A673 (cell line): ENCODE data around the gene TMPRSS13. TPM values are rescaled to one million over a fixed set of nuclear protein-coding genes. Genes with fewer than 3 reads are reported as not detected.

Experiments
- BruUV-seq: library from RNA; stranded (reverse); fragments of 400-500 nt; replicated peaks from 2 replicates; lab custom pipeline; 2021; lab: Mats Ljungman, UMichigan
- CTCF ChIA-PET: fragments of 300-600 bp; sonication (Branson Sonifier 250); formaldehyde crosslinking; loops from one replicate; lab custom pipeline; 2022; ENCODE audit warnings: antibody characterized with exemption; lab: Charles Lee
- POLR2A ChIA-PET: fragments of 300-600 bp; sonication (Branson Sonifier 250); formaldehyde crosslinking; loops from one replicate; lab custom pipeline; 2022; ENCODE audit warnings: antibody characterized with exemption; ENCODE audit not compliant: low non-redundant PET; lab: Charles Lee
- DNase-seq: peaks from one replicate; pipeline ENCODE4 v3.0.0-alpha.2; 2015; ENCODE audit warnings: low spot score
- H3K27ac ChIP-seq: fragments of 200-600 bp; sonication (generic); 2 replicates; pipeline ENCODE4 v1.5.1; 2016; ENCODE audit warnings: mixed run types, low read depth, mild to moderate bottlenecking, mixed read lengths, antibody characterized with exemption, low read length; ENCODE audit not compliant: poor library complexity, severe bottlenecking
- H3K27me3 ChIP-seq: fragments of 200-600 bp; sonication (generic); replicated peaks from 2 replicates; pipeline ENCODE4 v1.6.1; 2017; ENCODE audit warnings: mixed run types, low read depth, mild to moderate bottlenecking, mixed read lengths, antibody characterized with exemption, low read length; ENCODE audit not compliant: insufficient read depth, poor library complexity
- H3K36me3 ChIP-seq: fragments of 200-600 bp; sonication (generic); 2 replicates; pipeline ENCODE4 v1.6.1; 2016; ENCODE audit warnings: mixed run types, mild to moderate bottlenecking, mixed read lengths, antibody characterized with exemption, low read length; ENCODE audit not compliant: insufficient read depth, poor library complexity, severe bottlenecking
- H3K4me1 ChIP-seq: fragments of 200-600 bp; sonication (generic); 2 replicates; pipeline ENCODE4 v1.6.1; 2017; ENCODE audit warnings: mixed run types, mild to moderate bottlenecking, mixed read lengths, antibody characterized with exemption, low read length; ENCODE audit not compliant: insufficient read depth, poor library complexity, severe bottlenecking
- H3K4me3 ChIP-seq: fragments of 200-600 bp; sonication (generic); 2 replicates; pipeline ENCODE4 v1.5.1; 2016; ENCODE audit warnings: low read depth, mixed run types, mild to moderate bottlenecking, mixed read lengths, low read length; ENCODE audit not compliant: poor library complexity, severe bottlenecking
- H3K9me3 ChIP-seq: fragments of 200-600 bp; sonication (generic); 2 replicates; pipeline ENCODE4 v1.6.1; 2016; ENCODE audit warnings: mixed run types, low read depth, mild to moderate bottlenecking, mixed read lengths, antibody characterized with exemption, low read length; ENCODE audit not compliant: poor library complexity, severe bottlenecking
- EZH2 ChIP-seq: fragments of 200-600 bp; sonication (generic); IDR thresholded peaks from 2 replicates; pipeline ENCODE4 v1.6.1; 2017; ENCODE audit warnings: borderline replicate concordance, low read depth, mild to moderate bottlenecking, mixed read lengths, antibody characterized with exemption, low read length; ENCODE audit not compliant: poor library complexity, severe bottlenecking
- intact Hi-C: fragments of 100-400 bp; cut with micrococcal nuclease; formaldehyde crosslinking; loops from one replicate; pipeline ENCODE4 v1.10.0; 2022; ENCODE audit not compliant: unreplicated experiment
- total RNA-seq: library from RNA; stranded (reverse); gene quantifications from 2 replicates; pipeline ENCODE4 v1.2.3, GENCODE V29; 2021
- TF ChIP-seq, protein P1 (sequence below): fragments of 300-800, 200-600 bp; sonication (generic); conservative IDR thresholded peaks from 2 replicates; pipeline ENCODE4 v1.5.1; 2017; ENCODE audit warnings: low read depth, mild to moderate bottlenecking, antibody characterized with exemption, low read length, moderate library complexity, mixed read lengths

The TMPRSS13 gene
- total RNA-seq, 1 experiment from 2014 or later: not detected

DNA sequence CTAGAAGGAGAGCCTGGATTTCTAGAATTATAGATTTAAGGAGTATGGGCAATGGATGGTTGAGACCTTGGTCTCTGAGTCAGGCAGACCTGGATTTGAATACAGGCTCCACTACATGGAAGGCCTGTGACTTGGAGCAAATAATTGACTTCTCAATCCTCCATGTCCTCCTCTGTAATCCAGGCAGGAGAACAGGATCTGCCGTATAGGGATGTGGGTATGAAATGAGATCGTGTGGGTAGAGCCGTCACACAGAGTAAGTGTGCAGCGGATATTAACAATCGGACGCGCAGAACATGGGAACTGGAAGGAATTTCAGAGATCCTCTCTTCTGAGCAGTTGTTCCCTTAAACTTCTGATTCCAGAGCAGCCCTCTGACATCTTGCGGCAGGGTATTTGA, 11.5 kb upstream of the TMPRSS13 start:
- H3K9me3 ChIP-seq: no peaks in the 10 kb centered on the region
- intact Hi-C loops: no loop called here
- no peak overlapping the region for H3K4me3 ChIP-seq
- no peak for TF ChIP-seq EZH2
- TF ChIP-seq, protein P1, sequence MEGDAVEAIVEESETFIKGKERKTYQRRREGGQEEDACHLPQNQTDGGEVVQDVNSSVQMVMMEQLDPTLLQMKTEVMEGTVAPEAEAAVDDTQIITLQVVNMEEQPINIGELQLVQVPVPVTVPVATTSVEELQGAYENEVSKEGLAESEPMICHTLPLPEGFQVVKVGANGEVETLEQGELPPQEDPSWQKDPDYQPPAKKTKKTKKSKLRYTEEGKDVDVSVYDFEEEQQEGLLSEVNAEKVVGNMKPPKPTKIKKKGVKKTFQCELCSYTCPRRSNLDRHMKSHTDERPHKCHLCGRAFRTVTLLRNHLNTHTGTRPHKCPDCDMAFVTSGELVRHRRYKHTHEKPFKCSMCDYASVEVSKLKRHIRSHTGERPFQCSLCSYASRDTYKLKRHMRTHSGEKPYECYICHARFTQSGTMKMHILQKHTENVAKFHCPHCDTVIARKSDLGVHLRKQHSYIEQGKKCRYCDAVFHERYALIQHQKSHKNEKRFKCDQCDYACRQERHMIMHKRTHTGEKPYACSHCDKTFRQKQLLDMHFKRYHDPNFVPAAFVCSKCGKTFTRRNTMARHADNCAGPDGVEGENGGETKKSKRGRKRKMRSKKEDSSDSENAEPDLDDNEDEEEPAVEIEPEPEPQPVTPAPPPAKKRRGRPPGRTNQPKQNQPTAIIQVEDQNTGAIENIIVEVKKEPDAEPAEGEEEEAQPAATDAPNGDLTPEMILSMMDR: no peak
- no peak for DNase-seq
- H3K4me1 ChIP-seq: no peaks in the 10 kb centered on the region
- BruUV-seq: no TSS peak
- peaks cover 6% of the 10 kb centered on the region for H3K27me3 ChIP-seq
- ChIA-PET POLR2A (no interaction called here), CTCF (no interaction called here)
- no peak overlapping the region for H3K27ac ChIP-seq
- no peaks in the 10 kb centered on the region for H3K36me3 ChIP-seq

DNA sequence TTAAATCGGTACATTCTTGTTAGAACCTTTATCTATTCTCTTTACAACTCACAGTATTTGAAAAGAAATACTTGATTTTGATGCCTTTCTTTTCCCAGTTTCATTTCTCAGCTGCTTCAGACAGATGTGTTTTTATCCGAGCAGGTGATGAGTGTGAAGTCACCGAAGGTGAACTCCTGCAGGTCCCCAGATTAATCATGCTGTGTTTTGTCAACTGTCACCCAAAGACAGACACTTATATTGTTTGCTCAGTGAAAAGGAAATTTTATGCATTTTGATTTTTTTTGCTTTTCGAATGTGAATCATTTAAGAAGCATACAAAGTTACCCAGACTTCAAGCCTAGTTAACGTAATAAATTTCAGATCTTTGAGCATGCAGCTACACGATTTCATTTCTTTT, 7.8 kb upstream of the TMPRSS13 start:
- H3K36me3 ChIP-seq: no peaks in the 10 kb centered on the region
- H3K9me3 ChIP-seq: no peaks in the 10 kb centered on the region
- H3K27ac ChIP-seq: no peak overlapping the region
- ChIA-PET CTCF (interaction anchor here (0.8 to 2.1 kb wide), 2 partner anchors 10 to 119 kb away, joined by 7 to 8 read pairs; no protein-coding TSS in a partner anchor), POLR2A (no interaction called here)
- TF ChIP-seq, protein P1: no peak
- TF ChIP-seq EZH2: no peak
- intact Hi-C loops: no loop called here
- H3K4me3 ChIP-seq: no peak overlapping the region
- no TSS peak for BruUV-seq
- H3K4me1 ChIP-seq: no peaks in the 10 kb centered on the region
- no peak for DNase-seq
- H3K27me3 ChIP-seq: no peaks in the 10 kb centered on the region

DNA sequence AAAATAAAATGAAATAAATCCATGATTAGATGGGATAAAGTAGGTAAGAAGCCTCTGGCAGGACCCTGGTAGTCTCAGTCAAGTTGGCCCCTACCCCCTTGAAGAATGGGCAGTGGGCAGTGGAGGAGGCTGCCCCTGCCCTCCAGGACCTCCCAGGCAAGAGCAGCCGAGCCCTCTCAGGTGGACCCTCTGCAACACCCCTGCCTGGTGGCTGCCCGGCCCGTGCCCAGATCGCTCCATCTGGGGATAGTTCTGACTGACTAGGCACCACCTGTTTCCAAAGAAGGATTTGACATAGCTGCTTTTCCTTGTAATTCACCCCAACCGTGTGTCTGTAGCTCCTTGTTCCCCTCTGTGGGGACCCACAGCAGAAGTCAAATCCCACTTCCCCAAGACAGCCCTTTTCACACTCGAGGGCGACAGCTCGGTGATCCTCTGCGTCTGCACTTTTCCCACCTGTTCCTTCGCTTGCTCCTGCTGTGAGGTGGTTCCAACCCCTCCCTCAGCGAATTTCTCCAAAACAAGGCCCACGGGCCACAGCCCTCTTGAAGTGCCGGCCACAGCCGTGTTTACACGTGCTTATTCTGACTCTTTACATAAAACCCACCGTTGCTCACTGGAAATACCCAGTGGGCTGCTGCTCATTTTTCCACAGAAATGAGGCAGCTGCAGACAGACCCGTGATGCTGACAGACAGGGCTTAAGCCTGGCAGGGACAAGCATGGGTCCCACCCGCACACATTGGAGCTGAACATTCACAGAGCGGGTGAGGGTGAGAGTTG, 5.5 kb upstream of the TMPRSS13 start:
- no peak for DNase-seq
- H3K27ac ChIP-seq: no peak overlapping the region
- intact Hi-C loops: no loop called here
- ChIA-PET CTCF (no interaction called here), POLR2A (no interaction called here)
- no peaks in the 10 kb centered on the region for H3K9me3 ChIP-seq
- H3K36me3 ChIP-seq: no peaks in the 10 kb centered on the region
- H3K27me3 ChIP-seq: no peaks in the 10 kb centered on the region
- TF ChIP-seq, protein P1: no peak
- no peak for TF ChIP-seq EZH2
- no peak overlapping the region for H3K4me3 ChIP-seq
- no peaks in the 10 kb centered on the region for H3K4me1 ChIP-seq
- BruUV-seq: no TSS peak
